Activated CD8-positive, alpha-beta T cell treated with anti-CD3 and anti-CD28 coated beads for 36 hours (primary cell): ENCODE results near the gene VAPB. TPM values are rescaled to one million over a fixed set of nuclear protein-coding genes. Genes with fewer than 3 reads are reported as not detected.

ENCODE experiments used
- ATAC-seq: fragments of 200-7000 bp; cut with Tn5 transposase; one replicate; pipeline ENCODE4 v1.10.0; 2021; ENCODE audit warnings: mild to moderate bottlenecking, moderate library complexity
- CTCF ChIA-PET: fragments of 350-600 bp; sonication (Branson Sonifier 250); formaldehyde crosslinking; loops from one replicate; lab custom pipeline; 2021; ENCODE audit warnings: antibody characterized with exemption; lab: Charles Lee
- POLR2A ChIA-PET: fragments of 350-600 bp; sonication (Branson Sonifier 250); formaldehyde crosslinking; loops from one replicate; lab custom pipeline; 2021; ENCODE audit warnings: antibody characterized with exemption; lab: Charles Lee
- DNase-seq: peaks from one replicate; pipeline ENCODE4 v3.0.0-alpha.2; 2020
- H3K27ac Mint-ChIP-seq: one replicate; pipeline ENCODE4 v1.8.0; 2021; ENCODE audit warnings: mild to moderate bottlenecking, mixed read lengths
- H3K27me3 Mint-ChIP-seq: one replicate; pipeline ENCODE4 v1.8.0; 2021; ENCODE audit warnings: mixed read lengths
- H3K36me3 Mint-ChIP-seq: one replicate; pipeline ENCODE4 v1.8.0; 2021; ENCODE audit warnings: low read depth, mixed read lengths
- H3K4me1 Mint-ChIP-seq: one replicate; pipeline ENCODE4 v1.8.0; 2021; ENCODE audit warnings: low read depth, mixed read lengths
- H3K4me3 Mint-ChIP-seq: one replicate; pipeline ENCODE4 v1.8.0; 2021; ENCODE audit warnings: mild to moderate bottlenecking, moderate library complexity, mixed read lengths
- H3K9me3 Mint-ChIP-seq: one replicate; pipeline ENCODE4 v1.8.0; 2021; ENCODE audit warnings: mixed read lengths
- intact Hi-C: fragments of 100-400 bp; cut with micrococcal nuclease; formaldehyde crosslinking; loops from one replicate; pipeline ENCODE4 v1.10.0; 2022
- total RNA-seq, 2 experiments: library from RNA; stranded (reverse); gene quantifications; one replicate each; pipeline ENCODE4 v1.2.3, GENCODE V29; 2021
- TF ChIP-seq, protein P1 (sequence below): fragments of 200-600 bp; IDR thresholded peaks from one replicate; pipeline ENCODE4 v1.8.0; 2022; ENCODE audit warnings: antibody characterized with exemption, mild to moderate bottlenecking

Gene VAPB
- total RNA-seq, 2 experiments from 2014 or later = 46.3 to 46.8 TPM

DNA sequence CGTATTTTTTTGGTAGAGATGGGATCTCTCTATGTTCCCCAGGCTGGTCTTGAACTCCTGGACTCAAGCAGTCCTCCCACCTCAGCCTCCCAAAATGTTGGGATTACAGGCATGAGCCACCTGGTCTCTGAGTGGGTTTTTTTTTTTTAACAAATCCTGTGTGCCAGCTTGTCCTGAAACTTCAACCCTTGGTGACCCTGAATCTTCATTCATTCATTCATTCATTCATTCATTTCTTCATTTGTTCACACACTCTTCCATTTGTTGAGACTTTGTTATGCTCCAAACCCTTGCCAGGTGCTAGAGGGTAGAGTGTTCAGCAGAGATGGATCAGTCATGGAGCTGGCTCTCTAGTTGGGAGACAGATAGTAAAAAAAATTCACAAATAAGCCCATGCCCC lies 12.0 kb upstream of the VAPB start:
- ATAC-seq (no peak), DNase-seq (no peak)
- TF ChIP-seq, protein P1, sequence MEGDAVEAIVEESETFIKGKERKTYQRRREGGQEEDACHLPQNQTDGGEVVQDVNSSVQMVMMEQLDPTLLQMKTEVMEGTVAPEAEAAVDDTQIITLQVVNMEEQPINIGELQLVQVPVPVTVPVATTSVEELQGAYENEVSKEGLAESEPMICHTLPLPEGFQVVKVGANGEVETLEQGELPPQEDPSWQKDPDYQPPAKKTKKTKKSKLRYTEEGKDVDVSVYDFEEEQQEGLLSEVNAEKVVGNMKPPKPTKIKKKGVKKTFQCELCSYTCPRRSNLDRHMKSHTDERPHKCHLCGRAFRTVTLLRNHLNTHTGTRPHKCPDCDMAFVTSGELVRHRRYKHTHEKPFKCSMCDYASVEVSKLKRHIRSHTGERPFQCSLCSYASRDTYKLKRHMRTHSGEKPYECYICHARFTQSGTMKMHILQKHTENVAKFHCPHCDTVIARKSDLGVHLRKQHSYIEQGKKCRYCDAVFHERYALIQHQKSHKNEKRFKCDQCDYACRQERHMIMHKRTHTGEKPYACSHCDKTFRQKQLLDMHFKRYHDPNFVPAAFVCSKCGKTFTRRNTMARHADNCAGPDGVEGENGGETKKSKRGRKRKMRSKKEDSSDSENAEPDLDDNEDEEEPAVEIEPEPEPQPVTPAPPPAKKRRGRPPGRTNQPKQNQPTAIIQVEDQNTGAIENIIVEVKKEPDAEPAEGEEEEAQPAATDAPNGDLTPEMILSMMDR = no peak
- Mint-ChIP-seq H3K36me3 (peaks cover 3% of the 10 kb centered on the region), H3K4me1 (no peaks in the 10 kb centered on the region), H3K9me3 (peaks cover 12% of the 10 kb centered on the region), H3K27ac (no peak overlapping the region), H3K4me3 (no peak overlapping the region), H3K27me3 (peaks cover 23% of the 10 kb centered on the region)
- intact Hi-C loops = no loop called here
- ChIA-PET POLR2A (no interaction called here), CTCF (no interaction called here)

- H3K4me3 Mint-ChIP-seq = no peak overlapping the region
- POLR2A ChIA-PET = no interaction called here
- peaks cover 3% of the 10 kb centered on the region for H3K36me3 Mint-ChIP-seq
- CTCF ChIA-PET = interaction anchor here (0.8 to 1.1 kb wide), 2 partner anchors 11 to 15 kb away, joined by 3 read pairs; partner anchors contain the start of gene VAPB
- H3K27ac Mint-ChIP-seq = no peak overlapping the region
- H3K9me3 Mint-ChIP-seq = peaks cover 16% of the 10 kb centered on the region
- ATAC-seq (no peak), DNase-seq (no peak)
- peaks cover 23% of the 10 kb centered on the region for H3K27me3 Mint-ChIP-seq
- intact Hi-C loops = no loop called here
- H3K4me1 Mint-ChIP-seq = no peaks in the 10 kb centered on the region
- TF ChIP-seq, protein P1 = no peak
Measured at GRCh38 chr20:58377766-58378401, 11.1 kb upstream of the VAPB start.

DNA sequence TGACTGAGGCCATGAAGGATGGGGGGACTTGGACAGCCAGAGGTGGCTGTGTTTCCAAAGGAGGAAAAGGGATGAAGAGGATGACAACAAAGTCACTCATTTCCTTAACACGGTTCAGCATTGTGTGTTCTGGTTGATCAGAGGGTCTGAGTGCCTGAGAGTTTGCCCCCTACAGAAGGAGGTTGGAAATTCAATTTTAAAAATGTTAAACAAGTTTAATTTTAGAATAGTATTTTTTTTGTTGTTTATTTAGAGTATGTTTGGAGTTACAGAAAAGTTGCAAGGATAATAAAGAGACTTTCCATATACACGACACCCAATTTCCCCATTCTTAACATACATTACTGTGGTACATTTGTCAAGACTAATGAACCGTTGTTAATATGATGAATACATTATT lies 10.3 kb upstream of the VAPB start:
- Mint-ChIP-seq H3K36me3 (peaks cover 3% of the 10 kb centered on the region), H3K4me3 (no peak overlapping the region), H3K4me1 (no peaks in the 10 kb centered on the region), H3K27ac (no peak overlapping the region), H3K27me3 (peaks cover 23% of the 10 kb centered on the region), H3K9me3 (peaks cover 16% of the 10 kb centered on the region)
- ChIA-PET CTCF (interaction anchor here (0.8 kb wide), 1 partner anchor 16 kb away, joined by 3 read pairs; no protein-coding TSS in a partner anchor), POLR2A (no interaction called here)
- ATAC-seq = no peak
- intact Hi-C loops = no loop called here
- TF ChIP-seq, protein P1 = no peak
- no peak for DNase-seq

- Mint-ChIP-seq H3K36me3 (peaks cover 3% of the 10 kb centered on the region), H3K27me3 (peaks cover 23% of the 10 kb centered on the region), H3K4me3 (no peak overlapping the region), H3K4me1 (no peaks in the 10 kb centered on the region), H3K9me3 (peaks cover 16% of the 10 kb centered on the region), H3K27ac (no peak overlapping the region)
- DNase-seq (no peak), ATAC-seq (no peak)
- ChIA-PET CTCF (no interaction called here), POLR2A (interaction anchor here (0.6 kb wide), 1 partner anchor 683 kb away, joined by 4 read pairs; no protein-coding TSS in a partner anchor)
- intact Hi-C loops = loop anchor here (10.0 kb wide), 1 partner anchor 147 kb away; no protein-coding TSS in a partner anchor
- TF ChIP-seq, protein P1 = no peak
Measured at GRCh38 chr20:58381627-58382026, 7.4 kb upstream of the VAPB start.

DNA sequence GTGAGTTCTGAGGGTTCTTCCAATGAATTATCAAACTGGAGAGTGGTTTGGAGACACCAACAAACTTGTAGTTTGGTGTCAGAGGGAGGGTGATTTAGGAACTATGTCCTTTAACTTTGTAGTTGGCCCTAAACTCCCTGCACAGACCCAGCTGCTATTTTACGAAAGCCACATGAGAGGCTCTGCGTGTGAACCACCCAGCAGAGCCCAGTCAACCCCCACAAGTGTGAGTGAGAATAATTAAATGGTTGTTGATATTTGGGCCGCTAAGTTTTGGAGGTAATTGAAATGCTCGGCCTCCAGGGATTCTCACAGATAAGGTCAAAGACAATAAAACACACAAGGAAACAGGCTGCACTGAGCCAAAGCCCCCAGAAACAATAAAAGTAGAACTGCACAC lies 6.9 kb upstream of the VAPB start:
- no peak overlapping the region for H3K27ac Mint-ChIP-seq
- peaks cover 3% of the 10 kb centered on the region for H3K36me3 Mint-ChIP-seq
- peaks cover 22% of the 10 kb centered on the region for H3K27me3 Mint-ChIP-seq
- H3K4me1 Mint-ChIP-seq = no peaks in the 10 kb centered on the region
- peaks cover 16% of the 10 kb centered on the region for H3K9me3 Mint-ChIP-seq
- POLR2A ChIA-PET = no interaction called here
- DNase-seq = no peak
- no peak for ATAC-seq
- CTCF ChIA-PET = no interaction called here
- H3K4me3 Mint-ChIP-seq = no peak overlapping the region
- intact Hi-C loops = loop anchor here (10.0 kb wide), 1 partner anchor 147 kb away; no protein-coding TSS in a partner anchor
- TF ChIP-seq, protein P1 = no peak
